GM12878 (cell line): ENCODE data around the gene VRTN.

Experiments
- ATF2 ChIP-seq: IDR thresholded peaks from 2 replicates; pipeline ENCODE4 v1.6.1; 2012; ENCODE audit warnings: low read length, inconsistent platforms
- CTCF ChIP-seq, 3 experiments: IDR thresholded peaks in 2 of 3; conservative IDR thresholded peaks in 1 of 3; 2 replicates each; pipeline ENCODE4 v1.5.1; 2011; ENCODE audit warnings: low read depth in 3 of 3, low read length in 3 of 3, mild to moderate bottlenecking in 3 of 3, control low read depth in 2 of 3, moderate library complexity in 2 of 3, inconsistent platforms in 1 of 3, mixed read lengths in 1 of 3; ENCODE audit not compliant: control insufficient read depth in 2 of 3, insufficient read depth in 1 of 3; ENCODE audit errors: extremely low read depth in 1 of 3
- EZH2 ChIP-seq: IDR thresholded peaks from 2 replicates; pipeline ENCODE4 v1.6.1; 2012; ENCODE audit warnings: low read depth, mild to moderate bottlenecking, control low read depth, inconsistent platforms, low read length, borderline replicate concordance; ENCODE audit not compliant: control insufficient read depth
- HDAC6 ChIP-seq: fragments of 200-600 bp; sonication (generic); IDR thresholded peaks from one replicate; pipeline ENCODE4 v1.8.0; 2017; ENCODE audit warnings: antibody characterized with exemption; ENCODE audit not compliant: unreplicated experiment
- POLR2A ChIP-seq: IDR thresholded peaks from 2 replicates; pipeline ENCODE4 v1.6.1; 2011; ENCODE audit warnings: low read depth, mild to moderate bottlenecking, low read length
- TAF1 ChIP-seq: IDR thresholded peaks from 2 replicates; pipeline ENCODE4 v1.6.1; 2011; ENCODE audit warnings: mild to moderate bottlenecking, low read depth, low read length, borderline replicate concordance
- ZBTB33 ChIP-seq: fragments of 450-650 bp; IDR thresholded peaks from 2 replicates; pipeline ENCODE4 v1.6.1; 2017; ENCODE audit warnings: mild to moderate bottlenecking

- TF ChIP-seq ZBTB33 (no peak), CTCF (IDR thresholded peaks at IDR 0.05 in 2 of 3, conservative IDR thresholded peaks at IDR 0.05 in 1 of 3; ENCODE audit: control insufficient read depth in 2 of 3, extremely low read depth in 1 of 3, insufficient read depth in 1 of 3, low read depth in 3 of 3, low read length in 3 of 3) (no peak), TAF1 (no peak), ATF2 (no peak), HDAC6 (no peak), EZH2 (no peak), POLR2A (no peak)
These were observed 8.8 kb downstream of the VRTN start for GRCh38 chr14:74356892-74357575.
